ENCODE data around the gene TMEM130.

Gene TMEM130

DNA sequence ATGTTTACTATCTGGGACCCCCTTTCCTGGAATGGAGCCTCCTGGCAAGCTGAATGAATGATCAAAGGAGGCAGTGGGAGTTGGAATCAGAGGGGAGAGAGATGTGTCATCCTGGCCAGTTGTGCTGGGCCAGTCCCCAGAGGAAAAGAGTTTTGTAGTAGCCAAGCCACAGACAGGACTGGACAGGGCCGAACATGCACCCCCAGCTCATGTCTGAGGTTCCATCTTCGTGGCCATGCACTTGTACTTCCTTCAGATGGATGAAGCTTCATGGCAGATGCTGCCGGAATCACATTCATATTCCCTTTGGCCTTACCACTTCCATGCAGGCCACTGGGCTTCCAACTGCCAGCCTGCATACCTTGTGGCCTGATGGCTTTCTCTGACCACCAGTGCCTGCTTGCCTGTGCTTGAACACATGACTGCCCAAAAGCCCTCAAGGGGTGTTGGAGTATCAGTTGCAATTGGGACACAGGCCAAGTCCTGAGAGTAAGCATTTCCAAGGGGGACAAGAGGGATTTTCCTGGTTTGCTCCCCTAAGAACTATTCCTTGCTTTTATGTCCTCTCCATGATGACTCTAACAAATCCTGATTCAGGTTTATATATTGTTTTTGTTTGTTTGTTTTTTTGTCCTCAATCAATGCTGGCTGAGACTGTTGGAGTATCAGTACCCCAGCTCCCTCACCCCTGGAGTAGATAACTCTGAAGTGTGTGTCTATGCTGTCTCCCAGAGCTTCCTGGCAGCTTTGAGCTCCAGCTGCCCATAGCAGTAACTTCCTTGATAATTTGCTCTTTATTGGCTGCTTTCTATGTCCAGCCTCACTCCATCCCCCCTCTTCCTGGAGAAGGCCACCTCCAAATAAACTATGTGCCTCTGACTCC, 63.6 kb downstream of the TMEM130 start:
- no peaks in the 10 kb centered on the region for H3K36me3 ChIP-seq (replicated peaks)
- no peak for DNase-seq (ENCODE audit: low spot score in 2 of 2)
- peaks cover 7% of the 10 kb centered on the region; the same call in 1 of the 2 replicates for H3K4me1 ChIP-seq
- no peaks in the 10 kb centered on the region for H3K9me3 ChIP-seq
- in situ Hi-C loops (cut with MboI; ENCODE audit: low sequenced_read_pairs), result no loop called here
- no peaks in the 10 kb centered on the region for H3K27me3 ChIP-seq (ENCODE audit: low read depth)
- no peak overlapping the region for H3K4me3 ChIP-seq

DNA sequence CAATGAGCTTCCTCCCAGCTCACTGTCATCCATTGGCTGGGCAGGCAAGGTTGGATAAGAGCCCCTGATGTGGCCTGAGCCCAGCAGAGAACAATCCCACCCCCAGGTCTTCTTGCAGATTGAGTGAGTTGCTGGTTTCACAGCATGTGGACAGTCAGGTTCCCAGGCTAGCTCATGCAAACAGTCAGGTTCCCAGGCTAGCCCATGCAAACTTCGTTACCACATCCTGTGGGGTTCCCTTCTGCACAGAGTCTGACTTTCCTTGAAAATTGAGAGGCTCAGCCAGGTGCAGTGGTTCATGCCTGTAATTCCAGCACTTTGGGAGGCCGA, 67.1 kb downstream of the TMEM130 start:
- no peaks in the 10 kb centered on the region for H3K27me3 ChIP-seq (ENCODE audit: low read depth)
- H3K4me3 ChIP-seq, result no peak overlapping the region
- in situ Hi-C loops (cut with MboI; ENCODE audit: low sequenced_read_pairs), result no loop called here
- H3K4me1 ChIP-seq, result peaks cover 7% of the 10 kb centered on the region; the same call in 1 of the 2 replicates
- DNase-seq (ENCODE audit: low spot score in 2 of 2), result no peak
- H3K36me3 ChIP-seq (replicated peaks), result no peaks in the 10 kb centered on the region
- no peaks in the 10 kb centered on the region for H3K9me3 ChIP-seq

DNA sequence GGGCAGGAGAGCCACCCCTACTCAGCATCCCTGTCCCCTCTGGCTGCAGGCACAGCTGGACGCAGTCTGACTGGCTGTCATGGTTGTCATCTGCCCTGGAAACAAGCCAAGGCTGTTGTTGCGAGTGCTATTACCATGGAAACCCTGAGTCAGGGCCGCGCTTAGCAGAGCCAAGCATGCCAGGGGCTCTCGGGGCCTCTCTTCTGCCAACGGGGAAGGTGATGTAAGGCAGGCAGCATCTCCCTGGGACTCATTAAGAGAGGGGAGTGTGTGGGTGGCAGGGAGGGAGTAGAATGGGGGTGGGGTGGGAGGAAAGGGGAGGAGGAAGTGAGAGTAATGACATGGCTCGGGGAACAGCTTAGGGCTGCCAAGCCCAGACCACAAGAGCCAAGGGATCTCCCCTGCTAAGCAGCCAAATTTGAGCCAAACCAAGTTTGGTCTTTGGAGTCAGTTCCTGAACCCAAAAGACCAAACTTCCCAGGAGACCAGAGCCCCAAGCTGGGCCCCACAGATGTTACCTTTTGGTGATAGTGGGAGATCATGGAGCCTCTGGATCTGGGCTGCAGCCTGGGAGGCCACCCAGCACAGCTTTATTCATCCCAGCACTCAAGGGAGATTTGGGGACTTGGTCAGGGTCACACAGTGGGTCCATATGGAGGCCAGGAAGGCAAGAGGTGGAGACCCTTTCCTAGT, 67.6 kb downstream of the TMEM130 start:
- DNase-seq (ENCODE audit: low spot score in 2 of 2), result peak in 1 of 2 experiments; percentile 47

DNA sequence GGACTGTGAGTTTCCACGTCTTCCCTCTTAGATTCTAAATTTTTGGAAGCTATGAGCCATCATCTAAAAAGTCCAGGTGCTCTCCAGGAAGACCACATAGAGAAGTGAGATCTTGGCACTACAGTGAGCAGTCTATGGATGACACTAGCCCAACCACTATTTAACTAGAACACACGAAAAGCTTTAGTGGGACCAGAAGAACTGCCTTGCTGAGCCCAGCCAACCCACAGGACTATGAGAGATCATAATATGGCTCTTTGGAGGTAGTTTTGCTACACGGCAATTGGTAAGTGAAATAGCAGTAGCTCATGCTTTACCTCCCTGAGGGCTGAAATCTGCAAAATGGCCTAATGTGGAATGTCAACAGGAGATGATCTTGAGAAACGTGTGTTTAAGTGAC, 68.8 kb downstream of the TMEM130 start:
- Histone ChIP-seq H3K27me3 (ENCODE audit: low read depth) (no peaks in the 10 kb centered on the region), H3K36me3 (replicated peaks) (no peaks in the 10 kb centered on the region), H3K4me3 (no peak overlapping the region), H3K4me1 (no peaks in the 10 kb centered on the region), H3K9me3 (no peaks in the 10 kb centered on the region)
- DNase-seq (ENCODE audit: low spot score in 2 of 2), result no peak
- in situ Hi-C loops (cut with MboI; ENCODE audit: low sequenced_read_pairs), result no loop called here

More for the DNA sequence above, 67.6 kb downstream of the TMEM130 start:
- Histone ChIP-seq H3K9me3 (no peaks in the 10 kb centered on the region), H3K4me1 (peaks cover 3% of the 10 kb centered on the region; the same call in 1 of the 2 replicates), H3K36me3 (replicated peaks) (no peaks in the 10 kb centered on the region), H3K27me3 (ENCODE audit: low read depth) (no peaks in the 10 kb centered on the region), H3K4me3 (no peak overlapping the region)
- in situ Hi-C loops (cut with MboI; ENCODE audit: low sequenced_read_pairs), result no loop called here

DNA sequence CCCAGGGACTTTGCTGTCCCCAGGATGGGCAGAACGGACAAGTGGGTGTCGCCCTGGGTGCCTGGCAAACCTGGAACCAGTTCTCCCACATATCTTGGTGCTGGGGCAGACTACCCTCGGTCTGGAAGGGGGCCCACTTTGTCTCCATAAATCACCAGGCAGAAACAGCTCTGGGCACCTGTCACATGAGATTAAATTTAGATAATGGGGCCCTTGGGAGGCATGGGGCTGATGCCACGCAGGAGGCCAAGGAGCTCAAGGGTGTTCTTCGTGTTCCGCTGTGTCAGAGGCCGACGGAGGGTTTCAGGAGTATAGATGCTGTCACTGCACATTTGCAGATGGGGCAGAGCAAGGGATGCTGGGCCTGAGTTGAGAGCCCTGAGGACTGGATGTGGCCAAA, 72.7 kb downstream of the TMEM130 start:
- Histone ChIP-seq H3K27me3 (ENCODE audit: low read depth) (no peaks in the 10 kb centered on the region), H3K36me3 (replicated peaks) (no peaks in the 10 kb centered on the region), H3K4me3 (no peak overlapping the region), H3K4me1 (no peaks in the 10 kb centered on the region; the same call in 1 of the 2 replicates), H3K9me3 (no peaks in the 10 kb centered on the region)
- in situ Hi-C loops (cut with MboI; ENCODE audit: low sequenced_read_pairs), result no loop called here
- no peak for DNase-seq (ENCODE audit: low spot score in 2 of 2)

Data from HAP-1 (cell line).